Osteoblast (primary cell): Measurements from ENCODE around the gene TMTC2. TPM values are rescaled to one million over a fixed set of nuclear protein-coding genes. Genes with fewer than 3 reads are reported as not detected.

Experiments used
- DNase-seq: peaks from one replicate; pipeline ENCODE4 v3.0.0; 2011; ENCODE audit warnings: low spot score, mixed read lengths; ENCODE audit not compliant: insufficient read length; ENCODE audit errors: missing footprints
- H2AFZ ChIP-seq: 2 replicates; pipeline ENCODE4 v1.6.0; 2011; ENCODE audit warnings: mild to moderate bottlenecking, low read length
- H3K27ac ChIP-seq: 2 replicates; pipeline ENCODE4 v1.5.1; 2011; ENCODE audit warnings: mild to moderate bottlenecking, low read depth, low read length, moderate library complexity
- H3K27me3 ChIP-seq: 2 replicates; pipeline ENCODE4 v1.6.0; 2012; ENCODE audit warnings: mild to moderate bottlenecking, control low read depth, inconsistent platforms, low read length, moderate library complexity; ENCODE audit not compliant: insufficient read depth
- H3K36me3 ChIP-seq: 2 replicates; pipeline ENCODE4 v1.5.1; 2011; ENCODE audit warnings: mild to moderate bottlenecking, low read length, control low read depth, moderate library complexity; ENCODE audit not compliant: insufficient read depth
- H3K4me1 ChIP-seq: 2 replicates; pipeline ENCODE4 v1.5.1; 2011; ENCODE audit warnings: mild to moderate bottlenecking, low read length, control low read depth, moderate library complexity; ENCODE audit not compliant: insufficient read depth
- H3K4me2 ChIP-seq: 2 replicates; pipeline ENCODE4 v1.6.0; 2011; ENCODE audit warnings: mild to moderate bottlenecking, low read length; ENCODE audit not compliant: insufficient read depth
- H3K4me3 ChIP-seq: fragments of 200-600 bp; sonication (generic); 3 replicates; pipeline ENCODE4 v1.5.1; 2012; ENCODE audit warnings: mild to moderate bottlenecking, low read length, inconsistent platforms; ENCODE audit not compliant: insufficient read depth
- H3K79me2 ChIP-seq: 2 replicates; pipeline ENCODE4 v1.6.0; 2012; ENCODE audit warnings: mild to moderate bottlenecking, low read length, control low read depth, inconsistent platforms; ENCODE audit not compliant: insufficient read depth
- H3K9me3 ChIP-seq: 2 replicates; pipeline ENCODE4 v1.5.1; 2011; ENCODE audit warnings: low read depth, low read length, control low read depth
- H4K20me1 ChIP-seq: 2 replicates; pipeline ENCODE4 v1.6.0; 2012; ENCODE audit warnings: mild to moderate bottlenecking, low read length, control low read depth; ENCODE audit not compliant: insufficient read depth
- CTCF ChIP-seq: IDR thresholded peaks from 2 replicates; pipeline ENCODE4 v1.5.1; 2011; ENCODE audit warnings: mild to moderate bottlenecking, low read depth, low read length, moderate library complexity; ENCODE audit errors: extremely low read depth
- total RNA-seq: library from RNA; depleted of rRNA; stranded (reverse); fragments of >200 nt; gene quantifications from 2 replicates; pipeline ENCODE4 v1.2.3, GENCODE V29; 2012

Gene TMTC2
- total RNA-seq, 1 donor = 2.5 TPM

- Histone ChIP-seq H3K4me3 (no peak overlapping the region), H3K4me2 (no peak overlapping the region), H3K27me3 (no peaks in the 10 kb centered on the region), H4K20me1 (no peaks in the 10 kb centered on the region), H3K79me2 (no peaks in the 10 kb centered on the region), H3K36me3 (no peaks in the 10 kb centered on the region), H2AFZ (no peak overlapping the region), H3K27ac (no peak overlapping the region), H3K9me3 (no peaks in the 10 kb centered on the region), H3K4me1 (no peaks in the 10 kb centered on the region)
- DNase-seq = no peak
- TF ChIP-seq CTCF = no peak
These were observed 8.3 kb downstream of the TMTC2 start for GRCh38 chr12:82694970-82695369.

DNA sequence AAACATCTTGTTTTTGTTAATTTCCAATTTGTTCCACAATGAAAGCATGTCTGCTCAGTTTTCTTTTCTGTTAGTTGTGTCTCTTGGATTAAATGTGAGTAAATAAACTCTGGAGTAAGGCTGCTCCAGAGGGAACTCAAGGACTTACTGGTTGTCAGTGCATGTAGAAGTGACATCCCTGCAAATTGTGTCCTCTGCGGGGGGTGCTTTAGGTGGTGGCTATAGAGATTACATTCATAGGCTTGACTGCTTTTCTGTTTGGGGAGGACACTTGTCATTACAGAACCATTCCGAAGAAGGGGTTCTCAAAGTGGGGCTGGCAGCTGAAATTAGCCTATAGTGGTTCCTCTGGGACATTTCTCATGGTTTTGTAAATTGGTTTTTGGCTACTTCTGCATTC lies 8.8 kb downstream of the TMTC2 start:
- Histone ChIP-seq H2AFZ (no peak overlapping the region), H3K9me3 (no peaks in the 10 kb centered on the region), H3K36me3 (no peaks in the 10 kb centered on the region), H3K27ac (no peak overlapping the region), H3K79me2 (no peaks in the 10 kb centered on the region), H3K4me1 (no peaks in the 10 kb centered on the region), H4K20me1 (no peaks in the 10 kb centered on the region), H3K27me3 (no peaks in the 10 kb centered on the region), H3K4me3 (no peak overlapping the region), H3K4me2 (no peak overlapping the region)
- no peak for DNase-seq
- TF ChIP-seq CTCF = no peak

GRCh38 chr12:82696543-82696942 lies 9.8 kb downstream of the TMTC2 start:
- H3K9me3 ChIP-seq = no peaks in the 10 kb centered on the region
- no peaks in the 10 kb centered on the region for H3K4me1 ChIP-seq
- H3K4me3 ChIP-seq = no peak overlapping the region
- H3K79me2 ChIP-seq = no peaks in the 10 kb centered on the region
- no peak for DNase-seq
- H2AFZ ChIP-seq = no peak overlapping the region
- no peak overlapping the region for H3K4me2 ChIP-seq
- H3K27ac ChIP-seq = no peak overlapping the region
- TF ChIP-seq CTCF = no peak
- no peaks in the 10 kb centered on the region for H3K27me3 ChIP-seq
- no peaks in the 10 kb centered on the region for H3K36me3 ChIP-seq
- H4K20me1 ChIP-seq = no peaks in the 10 kb centered on the region

GRCh38 chr12:82698708-82699564 lies 12.2 kb downstream of the TMTC2 start:
- H3K4me3 ChIP-seq = no peak overlapping the region
- no peaks in the 10 kb centered on the region for H3K4me1 ChIP-seq
- no peak for DNase-seq
- no peaks in the 10 kb centered on the region for H4K20me1 ChIP-seq
- H3K9me3 ChIP-seq = no peaks in the 10 kb centered on the region
- no peak overlapping the region for H3K4me2 ChIP-seq
- H3K27ac ChIP-seq = no peak overlapping the region
- H3K36me3 ChIP-seq = no peaks in the 10 kb centered on the region
- no peaks in the 10 kb centered on the region for H3K27me3 ChIP-seq
- H2AFZ ChIP-seq = no peak overlapping the region
- TF ChIP-seq CTCF = no peak
- no peaks in the 10 kb centered on the region for H3K79me2 ChIP-seq
